Activated T-helper 2 cell treated with anti-CD3 and anti-CD28 coated beads, Interferon-gamma antibody, Interleukin-2, Interleukin-4, amounts not matched to agents 10 μg/mL and 5 μg/mL and 100 μg/mL, durations not matched to agents 14 hours and 24 hours and 36 hours (primary cell): ENCODE measurements around the gene AIFM1. TPM values are rescaled to one million over a fixed set of nuclear protein-coding genes. Genes with fewer than 3 reads are reported as not detected.

ENCODE experiments used
- DNase-seq: peaks from one replicate; pipeline ENCODE4 v3.0.0; 2021; ENCODE audit warnings: low spot score
- H3K27ac Mint-ChIP-seq: one replicate; pipeline ENCODE4 v1.8.0; 2021; ENCODE audit warnings: mixed read lengths
- H3K27me3 Mint-ChIP-seq: one replicate; pipeline ENCODE4 v1.8.0; 2021; ENCODE audit warnings: low read depth, mixed read lengths
- H3K36me3 Mint-ChIP-seq: one replicate; pipeline ENCODE4 v1.8.0; 2021; ENCODE audit warnings: low read depth, mixed read lengths
- H3K4me1 Mint-ChIP-seq: one replicate; pipeline ENCODE4 v1.8.0; 2021; ENCODE audit warnings: low read depth, mixed read lengths
- H3K4me3 Mint-ChIP-seq: one replicate; pipeline ENCODE4 v1.8.0; 2021; ENCODE audit warnings: low read depth, mild to moderate bottlenecking, moderate library complexity, mixed read lengths
- H3K9me3 Mint-ChIP-seq: one replicate; pipeline ENCODE4 v1.8.0; 2021; ENCODE audit warnings: mixed read lengths
- intact Hi-C: fragments of 100-400 bp; cut with micrococcal nuclease; formaldehyde crosslinking; loops from one replicate; pipeline ENCODE4 v1.15.1; 2023
- total RNA-seq: library from RNA; stranded (reverse); gene quantifications from 2 replicates; pipeline ENCODE4 v1.2.3, GENCODE V29; 2022

Gene AIFM1
- total RNA-seq, 1 donor from 2014 or later: 48.7 TPM

GRCh38 chrX:130093271-130093670, 72.4 kb downstream of the AIFM1 start:
- intact Hi-C loops: no loop called here
- Mint-ChIP-seq H3K9me3 (no peaks in the 10 kb centered on the region), H3K27ac (no peak overlapping the region), H3K27me3 (no peaks in the 10 kb centered on the region), H3K36me3 (peaks cover 4% of the 10 kb centered on the region), H3K4me3 (no peak overlapping the region), H3K4me1 (peaks cover 34% of the 10 kb centered on the region)
- DNase-seq: no peak

- Mint-ChIP-seq H3K9me3 (no peaks in the 10 kb centered on the region), H3K4me3 (peak overlapping the region; percentile 90), H3K4me1 (peaks cover 34% of the 10 kb centered on the region), H3K36me3 (peaks cover 8% of the 10 kb centered on the region), H3K27me3 (no peaks in the 10 kb centered on the region), H3K27ac (peak overlapping the region; percentile 95)
- intact Hi-C loops: loop anchor here (1.0 kb wide), 2 partner anchors 10 to 17 kb away; no protein-coding TSS in a partner anchor
- DNase-seq: peak; percentile 84
Observed at GRCh38 chrX:130091980-130092522, 73.6 kb downstream of the AIFM1 start.

DNA sequence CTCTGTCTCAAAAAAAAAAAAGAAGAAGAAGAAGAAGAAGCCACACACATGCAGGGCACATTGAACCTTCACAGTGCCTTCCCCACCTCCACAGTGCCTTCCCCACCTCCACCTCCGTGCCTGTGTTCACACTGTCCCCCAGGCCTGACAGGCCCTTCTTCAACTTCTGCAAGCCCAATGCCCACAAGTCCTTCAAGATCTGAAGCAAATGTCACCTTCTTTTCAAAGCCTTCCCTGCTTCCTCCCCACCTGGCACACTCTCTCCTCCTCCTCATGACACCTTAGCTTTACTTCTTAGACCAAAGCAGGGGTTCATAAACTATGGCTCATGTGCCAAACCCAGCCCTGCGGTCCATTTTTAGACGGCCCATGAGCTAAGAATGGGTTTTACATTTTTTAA, 75.3 kb downstream of the AIFM1 start:
- Mint-ChIP-seq H3K4me3 (peak overlapping the region; percentile 17), H3K4me1 (peaks cover 41% of the 10 kb centered on the region), H3K9me3 (no peaks in the 10 kb centered on the region), H3K27me3 (no peaks in the 10 kb centered on the region), H3K36me3 (peaks cover 8% of the 10 kb centered on the region), H3K27ac (peak overlapping the region; percentile 72)
- intact Hi-C loops: no loop called here
- DNase-seq: no peak

GRCh38 chrX:130086447-130087206, 79.0 kb downstream of the AIFM1 start:
- intact Hi-C loops: loop anchor here (2.0 kb wide), 2 partner anchors 24 to 86 kb away; partner anchors contain the start of gene ELF4
- peak; percentile 63 for DNase-seq
- peaks cover 46% of the 10 kb centered on the region for H3K4me1 Mint-ChIP-seq
- peaks cover 14% of the 10 kb centered on the region for H3K36me3 Mint-ChIP-seq
- no peaks in the 10 kb centered on the region for H3K9me3 Mint-ChIP-seq
- peak overlapping the region; percentile 80 for H3K4me3 Mint-ChIP-seq
- H3K27me3 Mint-ChIP-seq: no peaks in the 10 kb centered on the region
- peak overlapping the region; percentile 91 for H3K27ac Mint-ChIP-seq

- no peak for DNase-seq
- intact Hi-C loops: loop anchor here (2.0 kb wide), 4 partner anchors 25 to 305 kb away; partner anchors contain the start of genes AIFM1 and ELF4
- Mint-ChIP-seq H3K4me3 (peak overlapping the region; percentile 80), H3K27me3 (no peaks in the 10 kb centered on the region), H3K36me3 (peaks cover 18% of the 10 kb centered on the region), H3K4me1 (peaks cover 52% of the 10 kb centered on the region), H3K9me3 (no peaks in the 10 kb centered on the region), H3K27ac (peak overlapping the region; percentile 91)
Observed at GRCh38 chrX:130085551-130086446, 79.8 kb downstream of the AIFM1 start.

DNA sequence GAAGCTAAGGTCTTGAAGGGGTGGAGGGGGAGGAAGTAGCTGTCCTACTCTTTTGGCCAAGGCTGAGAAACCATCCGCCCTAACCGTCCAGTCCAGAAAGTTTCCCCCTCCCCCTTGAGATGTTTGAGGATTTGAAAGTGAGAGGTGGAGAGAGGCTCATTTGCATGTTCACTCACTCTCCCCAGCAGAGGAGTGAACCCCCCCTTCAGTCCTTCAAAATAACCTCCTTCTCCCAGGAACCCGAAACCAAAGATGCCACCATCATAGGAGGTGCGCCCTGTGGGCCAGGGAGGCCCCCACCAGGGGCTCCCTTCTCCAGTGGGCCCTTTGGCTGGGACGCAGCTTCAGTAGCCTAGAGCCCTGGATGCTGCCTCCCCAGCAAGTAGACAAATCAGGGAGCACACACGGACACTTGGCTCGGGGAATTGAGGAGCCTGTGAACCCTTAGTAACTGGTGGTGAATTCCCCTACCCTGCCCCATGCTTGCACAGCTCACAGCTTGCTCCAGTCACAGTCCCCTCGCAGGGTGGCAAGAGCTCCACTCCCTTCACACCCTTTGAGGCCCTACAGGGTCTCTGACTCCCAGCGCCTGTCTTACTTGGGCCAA, 80.9 kb downstream of the AIFM1 start:
- Mint-ChIP-seq H3K4me1 (peaks cover 51% of the 10 kb centered on the region), H3K27ac (peak overlapping the region; percentile 91), H3K27me3 (no peaks in the 10 kb centered on the region), H3K4me3 (peak overlapping the region; percentile 80), H3K36me3 (peaks cover 22% of the 10 kb centered on the region), H3K9me3 (no peaks in the 10 kb centered on the region)
- no peak for DNase-seq
- intact Hi-C loops: loop anchor here (2.0 to 5.0 kb wide), 3 partner anchors 80 to 304 kb away; partner anchors contain the start of genes AIFM1 and ZNF280C

DNA sequence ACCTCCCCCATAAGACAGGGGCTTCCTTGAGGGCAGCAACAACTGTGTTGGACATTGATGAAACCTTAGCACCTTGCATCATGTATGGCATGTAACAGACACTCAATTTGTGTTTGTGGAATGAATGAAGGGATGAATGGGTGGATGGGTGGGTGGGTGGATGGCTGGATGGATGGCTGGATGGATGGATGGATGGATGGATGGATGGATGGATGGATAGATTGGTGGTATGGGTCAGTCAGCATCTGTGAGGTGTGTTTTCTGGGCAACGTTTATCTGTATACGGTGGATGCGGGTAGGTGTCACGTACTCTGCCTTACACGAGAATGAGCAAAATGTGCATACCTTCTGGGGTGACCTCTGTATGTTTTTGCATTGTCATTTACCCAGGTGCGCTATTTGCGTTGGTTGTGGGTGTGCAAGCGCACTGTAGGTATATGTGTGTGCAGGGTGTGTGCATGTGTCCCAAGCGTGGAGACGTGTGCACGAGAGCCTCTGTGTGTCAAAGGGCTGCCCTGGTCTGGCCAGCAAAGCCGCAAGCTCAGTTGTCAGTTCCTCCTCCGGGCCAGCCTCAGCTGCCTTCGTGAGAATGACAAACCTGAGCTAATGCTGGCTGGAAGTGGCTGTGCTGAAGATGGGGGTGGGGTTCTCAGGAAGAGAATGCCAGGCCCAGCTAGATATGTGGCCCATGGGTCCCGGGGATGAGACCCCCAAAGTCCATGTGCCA, 81.8 kb downstream of the AIFM1 start:
- H3K4me3 Mint-ChIP-seq: peak overlapping the region; percentile 80
- no peaks in the 10 kb centered on the region for H3K27me3 Mint-ChIP-seq
- peaks cover 51% of the 10 kb centered on the region for H3K4me1 Mint-ChIP-seq
- intact Hi-C loops: loop anchor here (2.0 to 5.0 kb wide), 3 partner anchors 81 to 303 kb away; partner anchors contain the start of genes AIFM1 and ZNF280C
- H3K36me3 Mint-ChIP-seq: peaks cover 24% of the 10 kb centered on the region
- H3K9me3 Mint-ChIP-seq: no peaks in the 10 kb centered on the region
- peak overlapping the region; percentile 91 for H3K27ac Mint-ChIP-seq
- peak; percentile 14 for DNase-seq

- intact Hi-C loops: loop anchor here (5.0 kb wide), 1 partner anchor 184 kb away; the partner anchor contains the start of gene ZNF280C
Observed at GRCh38 chrX:130083107-130083490, 82.5 kb downstream of the AIFM1 start.

DNA sequence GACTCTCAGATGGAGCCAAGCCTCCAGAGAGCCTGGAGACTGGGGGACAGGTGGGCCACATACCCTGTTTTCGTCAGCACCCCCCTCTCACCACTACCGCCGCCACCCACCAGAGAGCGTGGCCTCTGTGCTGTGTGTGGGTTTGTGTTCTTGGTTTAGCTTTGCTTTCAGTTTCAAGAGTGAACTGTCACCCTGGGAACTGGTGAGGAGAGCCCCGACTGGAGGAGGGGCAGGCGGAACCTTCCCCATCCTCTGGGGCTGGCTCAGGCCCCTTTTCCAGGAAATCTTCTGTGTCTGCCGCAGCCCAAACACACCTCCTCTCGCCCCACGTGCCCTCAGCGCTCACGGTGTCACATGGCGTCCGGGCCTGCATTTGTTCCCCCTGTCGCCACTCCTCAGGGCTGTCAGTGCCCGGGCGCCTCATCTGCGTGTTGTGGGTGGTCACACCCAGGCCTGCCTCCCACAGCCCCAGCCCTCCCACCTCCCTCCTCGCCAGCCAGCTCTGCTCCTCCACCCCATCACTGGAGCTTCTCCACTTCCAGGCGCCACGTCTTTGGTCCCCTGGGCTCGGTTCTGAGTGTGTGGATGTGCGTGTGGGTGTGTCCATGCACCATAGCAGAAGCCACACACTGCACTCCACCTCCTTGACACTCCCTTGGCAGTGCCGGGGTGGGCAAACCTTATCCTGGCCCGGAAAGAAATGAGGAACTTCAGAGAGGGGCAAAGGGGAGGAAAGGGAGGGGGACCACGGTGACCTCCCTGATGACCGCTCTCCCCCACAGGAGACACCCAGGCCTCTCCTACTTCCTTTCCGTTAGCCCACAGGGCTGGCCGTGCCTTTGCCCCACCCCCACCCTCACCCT, 83.2 kb downstream of the AIFM1 start:
- Mint-ChIP-seq H3K4me3 (peak overlapping the region; percentile 57), H3K36me3 (peaks cover 22% of the 10 kb centered on the region), H3K27ac (peak overlapping the region; percentile 78), H3K27me3 (no peaks in the 10 kb centered on the region), H3K4me1 (peaks cover 44% of the 10 kb centered on the region), H3K9me3 (no peaks in the 10 kb centered on the region)
- DNase-seq: peak; percentile 81
- intact Hi-C loops: loop anchor here (1.0 to 5.0 kb wide), 4 partner anchors 10 to 185 kb away; partner anchors contain the start of gene ZNF280C

More at GRCh38 chrX:130083107-130083490, 82.5 kb downstream of the AIFM1 start:
- H3K9me3 Mint-ChIP-seq: no peaks in the 10 kb centered on the region
- H3K4me3 Mint-ChIP-seq: peak overlapping the region; percentile 80
- peak overlapping the region; percentile 91 for H3K27ac Mint-ChIP-seq
- peaks cover 48% of the 10 kb centered on the region for H3K4me1 Mint-ChIP-seq
- DNase-seq: no peak
- H3K36me3 Mint-ChIP-seq: peaks cover 26% of the 10 kb centered on the region
- no peaks in the 10 kb centered on the region for H3K27me3 Mint-ChIP-seq

DNA sequence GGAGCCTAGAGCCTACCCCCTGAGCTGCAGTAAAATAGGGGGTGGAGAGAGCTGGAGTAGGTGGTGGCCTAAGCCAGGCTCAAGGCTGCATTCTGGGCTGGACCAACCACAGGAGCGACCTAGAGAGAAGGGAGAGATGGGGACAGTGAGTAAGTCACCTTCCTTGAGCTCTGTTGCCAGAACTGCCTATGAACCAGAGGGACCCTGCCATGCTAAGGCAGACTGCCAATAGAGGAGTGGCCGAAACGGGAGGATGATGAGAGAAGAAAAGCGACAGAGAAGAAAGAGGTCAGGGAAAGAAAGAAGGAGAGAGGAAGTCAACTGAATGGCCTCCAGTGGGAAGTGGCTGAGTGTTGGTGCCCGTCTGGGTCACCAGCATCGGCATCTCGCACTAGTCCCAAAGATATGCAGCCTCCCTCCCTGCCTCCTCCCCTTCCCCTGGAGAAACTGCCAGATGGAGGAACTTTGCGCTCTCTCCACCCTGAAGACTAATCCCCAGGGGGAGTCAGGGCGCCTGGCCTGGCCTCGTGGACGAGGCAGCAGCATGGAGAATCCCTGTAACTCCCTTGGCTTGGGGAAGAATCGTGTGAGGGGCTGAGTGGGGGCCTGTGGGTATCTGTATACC, 84.1 kb downstream of the AIFM1 start:
- Mint-ChIP-seq H3K9me3 (no peaks in the 10 kb centered on the region), H3K4me3 (peak overlapping the region; percentile 57), H3K27ac (peak overlapping the region; percentile 78), H3K4me1 (peaks cover 42% of the 10 kb centered on the region), H3K36me3 (peaks cover 22% of the 10 kb centered on the region), H3K27me3 (no peaks in the 10 kb centered on the region)
- no peak for DNase-seq
- intact Hi-C loops: loop anchor here (1.0 to 5.0 kb wide), 4 partner anchors 11 to 186 kb away; partner anchors contain the start of gene ZNF280C
